ENCODE data around the gene OTUB1. TPM values are rescaled to one million over a fixed set of nuclear protein-coding genes. Genes with fewer than 3 reads are reported as not detected.

The OTUB1 gene
- total RNA-seq, 1 donor from 2014 or later = 57.0 TPM

DNA sequence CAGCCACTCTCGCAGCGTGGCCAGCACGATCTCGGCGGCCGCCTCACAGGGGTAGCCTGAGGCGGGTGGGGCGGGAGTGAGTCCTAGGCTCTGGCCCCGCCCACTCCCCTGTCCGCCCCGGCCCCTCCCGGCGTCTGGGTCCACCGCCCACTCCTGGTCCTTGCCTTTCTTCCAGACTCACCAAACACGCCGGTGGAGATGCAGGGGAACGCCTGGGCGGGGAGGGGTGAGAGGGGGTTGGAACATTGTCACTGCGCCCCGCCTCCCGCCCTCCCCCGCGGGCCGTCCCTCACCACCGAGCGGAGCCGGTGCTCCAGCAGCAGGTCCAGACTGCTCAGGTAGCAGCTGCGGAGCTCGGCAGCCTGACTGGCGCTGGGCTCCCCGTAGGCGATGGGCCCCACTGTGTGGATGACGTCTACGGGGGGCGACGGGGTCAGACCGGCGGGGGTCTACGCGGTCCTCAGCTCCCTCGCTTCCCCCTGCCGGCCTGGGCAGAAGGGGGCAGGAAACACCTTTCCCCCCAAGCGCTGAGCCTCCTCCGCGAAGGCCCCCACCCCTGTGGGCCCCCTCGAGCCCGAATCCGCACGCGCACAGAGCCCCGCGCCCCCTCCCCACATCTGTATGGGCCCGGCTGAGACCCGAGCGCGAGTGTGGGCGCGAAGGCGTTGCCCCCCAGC lies 13.2 kb downstream of the OTUB1 start:
- Histone ChIP-seq H3K9me3 (replicated peaks) (no peaks in the 10 kb centered on the region), H3K27me3 (ENCODE audit: low read depth) (no peaks in the 10 kb centered on the region), H3K4me3 (peak overlapping the region; percentile 59), H3K27ac (replicated peaks) (no peak overlapping the region), H3K4me1 (peaks cover 54% of the 10 kb centered on the region), H3K36me3 (peaks cover 40% of the 10 kb centered on the region)
- intact Hi-C loops (cut with micrococcal nuclease) = loop anchor here (5.0 kb wide), 1 partner anchor 148 kb away; no protein-coding TSS in a partner anchor
- TF ChIP-seq, protein P1, sequence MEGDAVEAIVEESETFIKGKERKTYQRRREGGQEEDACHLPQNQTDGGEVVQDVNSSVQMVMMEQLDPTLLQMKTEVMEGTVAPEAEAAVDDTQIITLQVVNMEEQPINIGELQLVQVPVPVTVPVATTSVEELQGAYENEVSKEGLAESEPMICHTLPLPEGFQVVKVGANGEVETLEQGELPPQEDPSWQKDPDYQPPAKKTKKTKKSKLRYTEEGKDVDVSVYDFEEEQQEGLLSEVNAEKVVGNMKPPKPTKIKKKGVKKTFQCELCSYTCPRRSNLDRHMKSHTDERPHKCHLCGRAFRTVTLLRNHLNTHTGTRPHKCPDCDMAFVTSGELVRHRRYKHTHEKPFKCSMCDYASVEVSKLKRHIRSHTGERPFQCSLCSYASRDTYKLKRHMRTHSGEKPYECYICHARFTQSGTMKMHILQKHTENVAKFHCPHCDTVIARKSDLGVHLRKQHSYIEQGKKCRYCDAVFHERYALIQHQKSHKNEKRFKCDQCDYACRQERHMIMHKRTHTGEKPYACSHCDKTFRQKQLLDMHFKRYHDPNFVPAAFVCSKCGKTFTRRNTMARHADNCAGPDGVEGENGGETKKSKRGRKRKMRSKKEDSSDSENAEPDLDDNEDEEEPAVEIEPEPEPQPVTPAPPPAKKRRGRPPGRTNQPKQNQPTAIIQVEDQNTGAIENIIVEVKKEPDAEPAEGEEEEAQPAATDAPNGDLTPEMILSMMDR (IDR thresholded peaks at IDR 0.05; ENCODE audit: borderline replicate concordance) = no peak
- DNase-seq = peak; percentile 53

DNA sequence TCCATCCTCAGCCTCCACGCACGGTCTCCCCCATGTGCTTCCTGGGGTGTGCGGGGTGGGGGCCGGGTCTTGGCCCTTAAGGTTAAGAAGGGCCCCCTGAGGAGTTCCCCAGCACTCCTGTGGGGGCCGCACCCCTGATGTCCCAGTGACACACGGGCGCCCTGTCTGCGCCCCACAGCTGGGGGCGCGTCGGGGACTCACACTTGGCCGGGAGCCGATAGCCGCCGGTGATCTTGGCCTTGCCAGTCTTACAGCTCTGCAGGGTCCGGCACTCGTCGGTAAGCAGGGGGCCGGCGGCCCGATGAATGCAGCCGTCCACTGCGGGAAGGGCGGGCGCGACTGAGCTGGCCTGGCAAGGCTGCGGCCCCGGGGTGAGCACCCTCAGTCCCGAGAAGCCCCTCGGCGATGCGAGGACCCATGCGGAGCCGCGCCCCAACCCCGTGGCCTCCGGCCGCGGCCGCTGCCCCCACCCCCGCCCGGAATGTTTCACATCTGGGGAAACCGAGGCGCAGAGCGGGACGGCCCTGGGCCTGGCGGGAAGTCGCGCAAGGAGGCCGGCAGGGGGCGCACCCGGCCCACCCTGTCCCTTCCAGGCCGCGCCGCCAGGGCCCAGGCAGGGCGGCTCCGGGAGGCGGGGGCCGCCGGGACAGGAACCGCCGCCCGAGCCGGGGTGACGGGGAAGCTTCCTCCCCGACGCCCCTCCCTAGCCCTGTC lies 13.9 kb downstream of the OTUB1 start:
- TF ChIP-seq, protein P1 (IDR thresholded peaks at IDR 0.05; ENCODE audit: borderline replicate concordance) = peak; percentile 80
- no peaks in the 10 kb centered on the region for H3K27me3 ChIP-seq (ENCODE audit: low read depth)

DNA sequence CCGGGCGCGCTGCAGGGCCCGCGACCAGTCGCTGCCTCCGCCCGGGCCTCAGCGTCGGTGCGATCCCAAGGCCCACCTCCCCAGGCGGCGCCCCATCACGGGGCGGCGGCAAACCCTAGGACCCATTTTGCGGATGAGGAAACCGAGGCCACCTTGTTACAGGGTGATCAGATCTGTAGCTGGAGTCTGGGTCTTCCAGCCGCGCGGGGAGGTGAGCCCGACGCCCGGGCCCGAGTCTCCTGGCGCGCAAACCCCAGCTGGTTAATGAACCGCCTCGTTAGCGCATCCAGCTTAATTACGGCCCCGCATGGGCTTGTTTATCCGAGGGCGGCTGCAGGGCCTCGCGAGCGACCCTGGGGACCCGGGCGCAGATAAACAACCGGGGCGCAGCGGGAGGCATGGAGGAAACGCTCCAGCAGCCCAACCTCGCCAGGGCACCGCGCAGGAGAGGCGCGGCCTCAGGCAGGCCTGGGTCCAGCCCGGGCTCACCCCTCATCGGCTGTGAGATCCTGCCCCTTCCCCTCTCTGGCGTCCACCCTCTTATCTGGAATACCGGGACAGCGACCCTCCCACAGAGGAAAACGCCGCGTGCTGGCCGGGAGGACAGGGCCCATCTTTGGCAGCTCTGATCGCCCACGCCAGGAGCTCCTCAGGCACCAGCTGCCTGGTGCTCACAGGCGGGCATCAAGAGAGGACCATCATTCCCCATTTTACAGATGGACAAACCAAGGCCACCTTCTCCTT lies 14.7 kb downstream of the OTUB1 start:
- H3K9me3 ChIP-seq (replicated peaks) = no peaks in the 10 kb centered on the region
- intact Hi-C loops (cut with micrococcal nuclease) = loop anchor here (5.0 kb wide), 1 partner anchor 146 kb away; no protein-coding TSS in a partner anchor
- H3K4me1 ChIP-seq = peaks cover 52% of the 10 kb centered on the region
- no peak for DNase-seq
- no peaks in the 10 kb centered on the region for H3K27me3 ChIP-seq (ENCODE audit: low read depth)
- peak overlapping the region; percentile 59 for H3K4me3 ChIP-seq
- no peak overlapping the region for H3K27ac ChIP-seq (replicated peaks)
- peaks cover 27% of the 10 kb centered on the region for H3K36me3 ChIP-seq
- TF ChIP-seq, protein P1 (IDR thresholded peaks at IDR 0.05; ENCODE audit: borderline replicate concordance) = no peak

More for the DNA sequence above, 13.9 kb downstream of the OTUB1 start:
- H3K4me3 ChIP-seq = peak overlapping the region; percentile 59
- peaks cover 52% of the 10 kb centered on the region for H3K4me1 ChIP-seq
- intact Hi-C loops (cut with micrococcal nuclease) = loop anchor here (5.0 kb wide), 1 partner anchor 147 kb away; no protein-coding TSS in a partner anchor
- H3K36me3 ChIP-seq = peaks cover 33% of the 10 kb centered on the region
- peak; percentile 73 for DNase-seq
- no peaks in the 10 kb centered on the region for H3K9me3 ChIP-seq (replicated peaks)
- H3K27ac ChIP-seq (replicated peaks) = no peak overlapping the region

DNA sequence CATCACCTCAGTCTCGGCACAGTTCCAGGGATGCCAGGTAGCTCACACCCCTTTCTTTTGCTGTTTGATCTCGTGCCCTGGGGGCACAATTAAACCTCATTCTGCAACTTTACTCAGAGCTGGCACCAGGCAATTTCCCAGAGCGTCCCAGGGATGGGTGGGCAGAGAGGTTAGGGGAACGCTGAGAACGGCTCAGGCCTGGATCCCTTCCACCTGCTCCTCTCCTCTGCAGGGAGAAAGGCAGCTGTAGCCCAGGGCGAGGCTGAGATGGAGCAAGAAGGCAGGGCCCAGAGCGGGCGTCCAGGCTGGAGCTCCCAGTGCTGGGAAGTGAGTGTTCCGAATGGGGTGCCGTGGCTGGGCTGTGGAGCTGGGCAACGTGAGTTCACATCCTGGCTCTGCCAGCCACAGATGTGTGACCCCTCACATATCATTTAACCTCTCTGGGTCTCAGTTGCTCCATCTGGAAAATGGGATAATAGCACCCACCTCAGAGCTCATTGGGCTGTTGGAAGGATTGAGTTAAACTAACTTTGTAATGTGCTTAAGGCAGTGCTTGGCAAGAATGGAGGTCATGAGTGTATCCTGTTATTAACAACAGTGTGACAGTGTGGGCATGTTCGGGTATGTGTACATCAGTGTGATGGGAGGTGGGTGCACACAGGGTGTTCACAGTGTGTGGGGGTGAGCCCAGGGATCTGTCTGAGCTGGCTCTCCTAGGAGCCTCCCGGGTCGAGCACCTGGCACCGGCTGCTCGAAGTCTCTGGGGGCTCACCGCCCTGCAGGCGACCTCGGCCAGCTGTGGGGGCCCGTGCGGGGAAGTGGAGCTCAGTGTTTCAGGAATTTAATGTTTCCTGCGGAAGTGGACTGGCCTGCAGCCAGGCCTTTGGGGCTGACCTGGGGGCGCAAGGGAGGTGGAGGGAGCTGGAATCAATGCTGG lies 15.5 kb downstream of the OTUB1 start:
- Histone ChIP-seq H3K4me3 (peak overlapping the region; percentile 59), H3K36me3 (peaks cover 19% of the 10 kb centered on the region), H3K27me3 (ENCODE audit: low read depth) (no peaks in the 10 kb centered on the region), H3K27ac (replicated peaks) (peak overlapping the region; percentile 1), H3K4me1 (peaks cover 53% of the 10 kb centered on the region), H3K9me3 (replicated peaks) (no peaks in the 10 kb centered on the region)
- DNase-seq = peak; percentile 36
- intact Hi-C loops (cut with micrococcal nuclease) = loop anchor here (5.0 kb wide), 1 partner anchor 146 kb away; no protein-coding TSS in a partner anchor
- TF ChIP-seq, protein P1 (IDR thresholded peaks at IDR 0.05; ENCODE audit: borderline replicate concordance) = no peak
